Measurements from ENCODE around the gene GLYAT.

Gene GLYAT

GRCh38 chr11:58731819-58732218 lies at the start of gene GLYAT:
TSS of gene GLYAT (minus strand) at chr11:58731943. CDS start at chr11:58724496, 7,447 bp downstream.
- DNase-seq = no peak

DNA sequence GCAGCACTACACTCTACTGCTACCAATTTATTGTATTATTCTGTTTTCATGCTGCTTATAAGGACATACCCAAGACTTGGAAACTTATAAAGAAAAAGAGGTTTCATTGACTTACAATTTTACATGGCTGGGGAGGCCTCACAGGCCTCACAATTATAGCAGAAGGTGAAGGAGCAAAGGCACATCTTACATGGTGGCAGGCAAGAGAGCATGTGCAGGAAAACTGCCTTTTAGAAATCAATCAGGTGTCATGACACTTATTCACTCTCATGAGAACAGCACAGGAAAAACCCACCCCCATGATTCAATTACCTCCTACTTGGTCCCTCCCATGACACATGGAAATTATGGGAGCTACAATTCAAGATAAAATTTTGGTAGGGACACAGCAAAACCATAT lies 49.6 kb upstream of the GLYAT start:
- no peak for DNase-seq

GRCh38 chr11:58780578-58780977 lies 48.8 kb upstream of the GLYAT start:
- DNase-seq = no peak

- no peak for DNase-seq
Observed at GRCh38 chr11:58776891-58777710, 45.4 kb upstream of the GLYAT start.

GRCh38 chr11:58775066-58775708 lies 43.4 kb upstream of the GLYAT start:
- no peak for DNase-seq

DNA sequence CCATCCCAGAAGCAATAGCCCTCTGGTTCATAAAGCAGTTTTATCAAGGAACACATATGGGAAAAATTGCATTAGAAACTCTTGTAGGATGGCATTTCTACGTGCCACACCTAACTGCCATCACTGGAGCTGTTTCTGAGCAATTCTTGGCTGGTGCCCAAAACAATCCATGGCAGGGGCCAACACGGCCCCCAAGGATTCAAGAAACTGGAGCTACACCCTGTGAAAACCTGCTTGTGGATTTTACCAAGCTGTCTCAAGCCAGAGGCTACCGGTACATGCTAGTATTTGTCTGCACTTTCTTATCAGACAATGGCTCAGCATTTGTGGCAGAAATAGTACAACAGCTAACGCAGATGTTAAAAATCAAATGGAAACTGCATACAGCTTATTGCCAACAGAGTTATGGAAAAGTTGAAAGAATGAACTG lies 42.4 kb upstream of the GLYAT start:
- no peak for DNase-seq

GRCh38 chr11:58773337-58773736 lies 41.6 kb upstream of the GLYAT start:
- no peak for DNase-seq

DNA sequence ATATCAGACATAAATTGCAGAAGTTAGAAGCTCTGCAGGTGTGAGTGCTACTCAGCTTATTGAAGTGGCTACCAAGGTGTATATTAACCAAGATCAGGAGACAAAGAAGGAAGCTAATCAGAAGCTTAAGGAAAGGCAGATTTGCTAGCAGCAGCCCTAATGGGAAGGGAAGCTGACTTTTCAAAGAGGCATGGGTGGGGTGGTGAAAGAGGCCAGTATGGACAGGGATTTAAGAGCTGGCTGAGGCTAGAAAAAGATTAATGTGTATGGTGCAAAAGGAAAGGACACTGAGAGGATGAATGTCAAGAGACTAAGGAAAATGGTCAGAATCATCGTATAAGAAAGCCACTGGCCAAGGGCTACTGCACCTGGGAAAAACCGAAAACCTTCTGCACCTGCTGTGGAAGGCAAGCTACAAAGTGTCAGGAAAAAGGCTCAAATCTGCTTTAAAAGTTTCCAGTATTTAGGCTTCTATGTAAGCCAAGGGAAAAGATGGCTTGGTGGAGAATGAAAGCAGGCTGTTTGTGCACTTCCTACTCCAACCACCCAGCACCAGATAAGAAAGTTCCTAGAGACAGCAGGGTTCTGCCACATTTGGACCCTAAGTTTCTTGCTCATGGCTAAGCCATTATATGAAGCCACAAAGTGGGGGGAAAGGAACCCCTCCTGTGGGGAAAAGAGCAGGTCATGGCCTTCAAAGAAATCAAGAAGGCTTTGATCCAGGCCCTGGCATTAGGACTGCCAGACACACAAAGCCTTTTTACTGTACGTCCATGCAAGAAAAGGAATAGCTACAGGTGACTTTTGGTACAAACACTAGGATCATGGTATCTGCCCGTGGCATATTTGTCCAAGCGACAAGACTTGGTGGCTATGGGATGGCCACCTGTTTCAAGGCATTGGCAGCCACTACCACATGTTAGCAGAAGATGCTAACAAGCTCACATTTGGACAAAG lies 40.9 kb upstream of the GLYAT start:
- DNase-seq = no peak

- DNase-seq = no peak
Observed at GRCh38 chr11:58771458-58771855, 39.7 kb upstream of the GLYAT start.

- DNase-seq = no peak
Observed at GRCh38 chr11:58770627-58771457, 39.1 kb upstream of the GLYAT start.

- no peak for DNase-seq
Observed at GRCh38 chr11:58770166-58770565, 38.4 kb upstream of the GLYAT start.

DNA sequence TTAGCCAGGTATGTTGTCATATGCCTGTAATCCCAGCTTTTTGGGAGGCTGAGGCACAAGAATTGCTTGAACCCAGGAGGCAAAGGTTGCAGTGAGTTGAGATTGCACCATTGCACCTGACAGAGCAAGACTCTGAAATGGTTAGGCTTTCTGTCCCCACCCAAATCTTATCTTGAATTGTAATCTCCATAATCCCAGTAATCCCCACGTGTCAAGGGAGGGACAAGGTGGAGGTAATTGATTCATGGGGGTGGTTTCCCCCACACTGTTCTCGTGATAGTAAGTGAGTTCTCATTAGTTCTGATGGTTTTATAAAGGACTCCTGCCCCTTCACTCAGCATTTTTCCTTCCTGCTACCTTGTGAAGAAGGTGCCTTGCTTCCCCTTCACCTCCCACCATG lies 37.6 kb upstream of the GLYAT start:
- DNase-seq = no peak

DNA sequence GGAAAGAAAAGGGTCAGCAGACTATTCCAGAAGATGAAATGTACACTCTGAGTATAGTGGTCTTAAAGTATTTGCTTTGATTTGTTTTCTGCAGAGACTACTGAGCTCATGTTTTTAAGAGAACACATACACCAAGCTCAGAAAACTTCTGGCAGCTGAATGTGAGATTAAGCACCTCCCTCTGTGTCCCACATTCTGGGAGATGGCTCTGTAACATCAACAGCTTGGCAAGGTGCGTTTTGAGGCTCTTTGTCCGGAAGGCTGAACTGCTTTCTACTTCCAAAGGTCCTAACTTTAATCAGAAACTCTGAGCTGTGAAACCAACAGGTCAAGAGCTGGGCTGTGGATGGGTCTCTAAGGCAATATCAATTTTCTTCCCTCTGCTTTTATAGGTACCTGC lies 36.4 kb upstream of the GLYAT start:
- DNase-seq = no peak

- no peak for DNase-seq
Observed at GRCh38 chr11:58765078-58765477, 33.3 kb upstream of the GLYAT start.

GRCh38 chr11:58763120-58763490 lies 31.4 kb upstream of the GLYAT start:
- no peak for DNase-seq

DNA sequence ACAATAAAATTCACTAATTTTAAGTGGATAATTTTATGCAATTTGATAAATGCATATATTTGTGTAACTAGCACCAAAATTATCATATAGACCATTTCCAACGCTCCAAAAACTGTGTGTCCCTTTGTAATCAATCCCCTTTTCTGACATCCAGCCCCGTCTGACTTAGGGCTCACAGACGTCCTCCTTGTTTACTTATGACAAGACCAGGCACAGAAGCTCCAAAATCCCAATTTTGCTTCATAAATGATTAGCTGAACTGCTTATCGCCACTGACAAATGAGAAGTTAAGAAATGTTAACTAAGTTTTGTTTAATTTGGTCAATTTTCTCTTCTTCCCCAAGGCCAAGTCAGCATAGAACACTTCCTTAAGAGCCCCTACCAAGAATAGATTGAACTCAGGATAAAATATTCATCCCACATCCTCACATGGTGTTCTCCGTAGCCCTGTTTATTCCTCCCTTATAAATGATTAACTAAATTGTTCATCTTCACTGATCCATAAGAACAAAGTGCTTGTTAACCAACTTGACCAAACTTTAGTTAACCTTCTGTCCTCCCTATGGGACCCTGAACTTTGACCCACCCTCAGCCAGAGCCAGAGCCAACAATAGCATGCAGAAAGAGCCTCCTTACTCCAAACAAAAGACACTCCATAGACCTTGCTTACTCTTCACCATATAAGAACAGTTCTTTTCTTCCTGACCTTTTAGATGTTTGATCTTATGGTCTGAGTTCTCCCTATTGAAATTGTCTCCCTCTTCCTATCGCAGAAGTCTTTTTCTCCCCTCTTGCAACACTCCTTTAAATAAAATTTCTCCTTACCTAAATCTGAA lies 30.8 kb upstream of the GLYAT start:
- no peak for DNase-seq

DNA sequence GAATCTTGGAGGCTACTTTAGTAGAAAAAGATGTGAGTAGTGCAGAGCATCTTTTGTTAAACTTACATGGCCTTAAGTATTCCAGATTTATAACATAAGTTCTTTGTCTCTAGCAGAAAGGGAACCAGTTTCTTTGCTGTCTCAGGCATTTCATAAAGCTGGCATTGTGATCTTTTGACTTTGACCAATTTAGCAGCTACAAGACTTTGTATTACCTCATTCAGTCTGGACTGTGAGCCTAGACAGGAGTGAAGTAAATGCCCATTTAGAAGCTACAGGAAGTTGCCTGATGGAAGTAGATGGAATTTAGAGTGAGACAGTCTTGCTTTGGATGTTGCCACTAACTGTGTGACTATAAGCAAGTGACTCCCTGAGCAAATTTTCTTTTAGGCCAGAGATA lies 25.7 kb upstream of the GLYAT start:
- DNase-seq = no peak

GRCh38 chr11:58745705-58746364 lies 14.1 kb upstream of the GLYAT start:
- DNase-seq = no peak

- no peak for DNase-seq
Observed at GRCh38 chr11:58744988-58745704, 13.4 kb upstream of the GLYAT start.
